T-helper 2 cell (primary cell): Measurements from ENCODE around the gene CPE.

Experiments
- DNase-seq, 5 experiments: peaks; one replicate each; pipeline versions ENCODE4 v3.0.0 to v3.0.0-alpha.2; 2012 to 2022

Gene CPE

GRCh38 chr4:165367040-165367439, 11.8 kb upstream of the CPE start:
- DNase-seq, result no peak

DNA sequence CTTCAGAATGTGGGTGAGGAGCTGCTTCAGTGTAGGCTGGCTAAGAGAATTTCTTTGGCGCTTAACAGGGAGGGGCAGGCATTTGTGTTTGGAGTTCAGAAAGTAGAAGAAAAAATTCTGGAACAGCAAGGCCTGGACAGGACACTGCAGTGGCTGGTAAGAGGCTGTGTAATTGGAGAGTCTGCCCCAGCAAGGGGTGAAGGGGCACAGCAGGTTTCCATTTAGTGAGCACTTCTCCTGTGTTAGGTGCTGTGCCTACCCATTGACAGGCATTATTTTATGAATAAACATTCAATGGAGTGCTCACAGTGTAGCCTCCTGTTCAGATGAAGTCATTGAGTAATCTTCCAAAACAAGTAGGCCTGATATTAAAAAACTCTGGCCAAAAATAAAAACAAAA, 10.7 kb upstream of the CPE start:
- no peak for DNase-seq

DNA sequence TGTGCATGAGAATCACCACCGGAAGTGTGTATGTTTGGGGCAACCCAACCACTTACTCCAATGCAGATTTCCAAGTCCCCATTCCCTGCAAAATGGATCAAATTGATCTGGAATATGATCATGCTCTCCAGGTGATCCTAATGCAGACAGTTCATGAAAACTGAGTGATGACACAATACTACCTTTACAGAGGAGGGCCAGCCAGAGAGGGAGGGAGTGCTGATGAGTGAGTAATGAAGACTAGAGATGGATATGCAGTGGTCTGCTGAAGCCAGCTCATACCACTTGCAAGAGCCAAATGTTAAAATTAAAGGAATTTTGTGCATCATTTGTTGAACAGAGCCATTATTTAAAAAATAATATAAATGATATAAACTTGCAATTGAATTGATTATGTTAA, 10.2 kb upstream of the CPE start:
- DNase-seq, result no peak

DNA sequence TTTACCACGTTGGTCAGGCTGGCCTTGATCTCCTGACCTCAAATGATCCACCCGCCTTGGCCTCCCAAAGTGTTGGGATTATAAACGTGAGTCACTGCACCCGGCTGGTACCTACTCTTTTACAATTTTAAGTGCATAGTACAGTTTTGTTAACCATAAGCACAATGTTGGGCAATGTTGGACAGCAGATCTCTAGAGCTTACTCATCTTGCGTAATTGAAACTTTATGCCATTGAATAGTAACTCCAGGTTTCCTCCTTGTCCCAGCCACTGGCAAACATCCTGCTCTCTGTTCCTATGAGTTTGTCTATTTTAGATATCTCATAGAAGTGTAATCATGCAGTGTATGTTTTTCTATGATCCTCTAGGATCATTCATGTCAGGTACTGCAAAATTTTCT, 9.3 kb upstream of the CPE start:
- no peak for DNase-seq

DNA sequence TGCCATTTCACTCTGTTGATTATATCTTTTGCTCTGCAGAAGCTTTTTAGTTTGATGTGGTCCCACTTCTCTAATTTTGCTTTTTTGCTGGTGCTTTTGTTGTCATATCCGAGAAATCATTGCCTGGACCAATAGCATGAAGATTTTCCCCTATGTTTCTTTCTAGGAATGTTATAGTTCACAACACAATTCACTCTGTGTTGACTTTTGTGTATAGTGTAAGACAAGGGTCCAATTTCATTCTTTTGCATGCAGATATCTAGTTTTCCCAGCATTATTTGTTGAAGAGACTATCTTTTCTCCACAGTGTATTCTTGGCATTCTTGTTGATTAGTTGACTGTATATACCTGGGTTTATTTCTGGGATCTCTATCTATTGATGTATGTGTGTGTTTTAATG, 8.3 kb upstream of the CPE start:
- DNase-seq, result no peak

DNA sequence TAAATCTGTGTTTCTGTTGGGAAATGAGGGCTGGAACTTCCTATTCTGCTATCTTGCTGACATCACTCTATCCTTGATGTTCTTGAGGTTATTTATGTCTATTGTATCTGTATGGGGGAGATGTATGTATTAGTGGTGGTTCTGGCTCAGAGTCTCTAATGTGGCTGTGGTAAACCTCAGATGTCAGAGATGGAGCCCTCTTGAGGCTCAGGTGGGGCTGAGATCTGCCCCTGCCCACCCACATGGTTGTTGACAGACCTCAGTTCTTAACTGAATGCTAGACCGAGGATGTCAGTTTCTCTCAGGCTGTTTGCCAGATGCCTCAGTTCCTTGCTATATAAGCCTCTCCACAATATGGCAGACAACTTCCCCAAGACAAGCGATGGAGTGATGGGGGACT, 3.3 kb upstream of the CPE start:
- DNase-seq, result peak in 1 of 5 experiments; percentile 10

- DNase-seq, result no peak
Observed at GRCh38 chr4:165378398-165378744, 437 bp upstream of the CPE start.

DNA sequence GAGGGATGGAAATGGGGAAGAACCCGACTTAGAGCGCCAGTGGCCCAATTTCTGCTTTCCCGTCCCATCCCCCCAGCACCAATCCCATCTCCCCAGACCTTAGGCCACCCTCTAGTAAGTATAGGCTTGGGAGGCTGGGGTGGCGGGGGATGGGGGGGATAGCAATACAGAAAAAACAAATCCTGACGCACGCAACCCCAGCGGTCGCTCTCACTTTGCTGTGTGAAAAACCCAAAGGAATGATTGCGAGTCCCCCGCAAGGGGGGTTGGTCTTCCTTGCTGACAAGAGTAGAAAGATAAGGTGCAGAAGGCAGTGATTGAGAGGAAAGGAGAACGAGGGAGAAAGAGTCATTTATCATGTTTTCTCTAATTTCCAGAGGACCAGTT, 863 bp downstream of the CPE start:
- DNase-seq, result no peak

GRCh38 chr4:165380805-165381204, 2.0 kb downstream of the CPE start:
- no peak for DNase-seq

GRCh38 chr4:165381821-165382373, 3.1 kb downstream of the CPE start:
- no peak for DNase-seq

DNA sequence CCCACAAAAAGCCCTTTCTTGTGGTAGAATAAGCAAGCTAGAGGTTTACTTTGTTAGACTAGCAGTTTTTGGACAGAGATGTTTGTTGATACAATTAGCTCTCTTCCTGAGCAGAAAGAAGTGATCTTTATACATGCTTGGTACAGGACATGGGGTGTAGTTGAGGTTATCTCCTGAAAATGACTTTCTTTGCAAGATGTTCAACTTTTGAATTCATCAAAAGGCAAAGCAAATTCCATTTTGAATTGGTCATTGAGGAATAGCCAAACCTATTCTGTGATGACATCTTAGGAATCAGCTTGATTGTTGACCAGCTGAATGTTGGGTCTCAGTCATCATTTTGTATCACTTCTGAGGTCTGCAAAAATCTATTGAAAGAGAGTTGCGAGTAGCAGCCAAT, 3.8 kb downstream of the CPE start:
- no peak for DNase-seq

GRCh38 chr4:165383591-165384073, 4.8 kb downstream of the CPE start:
- no peak for DNase-seq

- DNase-seq, result no peak
Observed at GRCh38 chr4:165384186-165384585, 5.4 kb downstream of the CPE start.

- no peak for DNase-seq
Observed at GRCh38 chr4:165384598-165384997, 5.8 kb downstream of the CPE start.

- no peak for DNase-seq
Observed at GRCh38 chr4:165385126-165385525, 6.3 kb downstream of the CPE start.

GRCh38 chr4:165386328-165386727, 7.5 kb downstream of the CPE start:
- DNase-seq, result no peak

- DNase-seq, result no peak
Observed at GRCh38 chr4:165388756-165389155, 9.9 kb downstream of the CPE start.

DNA sequence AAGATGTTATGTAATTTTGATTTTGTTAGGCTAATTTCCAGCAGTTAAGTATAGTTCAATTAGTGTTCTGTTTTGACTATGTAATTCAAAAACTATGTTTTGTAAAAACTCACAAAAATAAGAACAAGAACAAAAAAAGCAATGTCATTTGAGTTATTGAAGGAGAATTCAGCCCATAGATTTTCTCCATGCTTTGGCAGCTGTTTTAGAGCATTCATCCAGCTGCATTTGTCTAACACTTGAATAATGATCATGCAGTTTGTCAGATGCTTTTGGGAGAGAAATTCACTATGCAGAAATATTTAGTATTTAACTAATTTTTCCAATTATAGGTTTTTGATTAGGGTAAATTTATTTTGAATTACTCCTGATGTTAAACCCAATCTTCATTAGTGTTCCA, 14.2 kb downstream of the CPE start:
- DNase-seq, result no peak

GRCh38 chr4:165393704-165394103, 14.9 kb downstream of the CPE start:
- DNase-seq, result no peak

DNA sequence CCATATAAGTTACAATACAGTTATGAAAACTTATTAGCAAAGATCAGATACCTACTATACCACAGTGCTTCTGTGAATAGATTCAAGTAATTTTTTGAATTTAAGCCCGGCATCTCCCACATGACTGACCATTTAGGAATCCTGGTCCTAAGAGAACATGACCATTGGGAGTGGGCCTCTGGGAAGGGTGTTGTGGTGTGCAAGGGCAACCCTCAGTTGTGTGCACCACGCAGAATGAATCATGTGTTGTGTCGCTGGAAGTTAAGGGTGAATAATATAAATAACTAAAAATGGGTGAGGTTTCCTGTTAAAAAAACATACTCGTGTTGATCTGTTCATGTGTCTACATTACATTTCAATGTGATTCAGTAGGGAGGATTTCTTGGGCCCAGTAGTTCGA, 15.5 kb downstream of the CPE start:
- DNase-seq, result no peak

GRCh38 chr4:165398570-165398969, 19.8 kb downstream of the CPE start:
- peak in 1 of 5 experiments; percentile 22 for DNase-seq

- no peak for DNase-seq
Observed at GRCh38 chr4:165402375-165402774, 23.6 kb downstream of the CPE start.

GRCh38 chr4:165403048-165403447, 24.2 kb downstream of the CPE start:
- DNase-seq, result no peak

GRCh38 chr4:165403637-165404036, 24.8 kb downstream of the CPE start:
- no peak for DNase-seq

GRCh38 chr4:165404080-165404479, 25.3 kb downstream of the CPE start:
- no peak for DNase-seq

DNA sequence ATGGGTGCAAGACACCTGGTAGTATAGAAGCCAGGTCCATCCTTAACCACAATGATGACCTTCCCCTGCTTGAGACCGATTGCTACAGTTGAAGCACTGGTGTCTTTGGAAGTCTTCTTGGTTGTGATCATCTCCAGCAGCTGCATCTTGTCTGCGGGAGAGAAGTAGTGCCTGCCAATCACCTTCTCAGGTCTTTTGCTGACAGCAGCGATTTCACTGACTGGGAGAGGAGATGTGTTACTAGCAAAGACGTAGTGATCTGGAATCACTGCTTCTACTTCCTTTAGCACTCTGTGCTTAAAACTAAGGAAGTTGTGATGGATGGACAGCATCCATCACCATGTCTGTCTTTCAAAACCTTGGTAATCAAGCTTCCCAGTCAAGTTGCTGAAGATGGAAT, 25.9 kb downstream of the CPE start:
- DNase-seq, result no peak
